Measurements from ENCODE around the gene HDAC4. TPM values are rescaled to one million over a fixed set of nuclear protein-coding genes. Genes with fewer than 3 reads are reported as not detected.

Gene HDAC4
- polyA plus RNA-seq, 1 donor (not counting 4 experiments of a cell fraction or from before 2014, with no cell fraction given), result 2.9 TPM

DNA sequence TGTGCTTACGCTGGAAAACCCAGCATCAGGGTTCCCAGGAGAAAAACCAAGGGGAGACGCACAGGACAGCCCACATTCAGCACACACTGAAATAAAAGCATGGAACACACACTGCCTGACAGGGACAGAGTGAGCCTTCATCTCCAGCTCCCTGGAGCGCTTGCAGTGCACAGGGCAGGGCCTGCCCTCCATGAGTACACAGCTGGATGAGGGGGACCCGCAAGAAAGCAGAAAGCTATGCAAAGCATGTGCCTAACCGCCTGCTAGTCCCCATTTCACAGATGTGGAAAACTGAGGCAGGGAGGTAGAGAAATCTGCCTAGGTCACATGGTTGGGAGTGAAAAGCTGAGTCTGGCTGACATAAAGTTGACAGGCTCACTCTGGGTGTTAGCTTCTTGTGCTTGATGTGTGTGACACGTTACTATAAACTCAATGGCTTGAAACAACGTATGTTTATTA is 187.1 kb downstream of the HDAC4 start:
- Histone ChIP-seq H3K4me3 (ENCODE audit: control insufficient read depth in 2 of 3, extremely low read depth in 1 of 3, insufficient read depth in 2 of 3, low read depth in 1 of 3, low read length in 3 of 3) (no peak overlapping the region), H4K20me1 (ENCODE audit: control insufficient read depth, extremely low read depth, insufficient read depth, low read length) (peaks cover 5% of the 10 kb centered on the region)
- FAIRE-seq, result no peak

DNA sequence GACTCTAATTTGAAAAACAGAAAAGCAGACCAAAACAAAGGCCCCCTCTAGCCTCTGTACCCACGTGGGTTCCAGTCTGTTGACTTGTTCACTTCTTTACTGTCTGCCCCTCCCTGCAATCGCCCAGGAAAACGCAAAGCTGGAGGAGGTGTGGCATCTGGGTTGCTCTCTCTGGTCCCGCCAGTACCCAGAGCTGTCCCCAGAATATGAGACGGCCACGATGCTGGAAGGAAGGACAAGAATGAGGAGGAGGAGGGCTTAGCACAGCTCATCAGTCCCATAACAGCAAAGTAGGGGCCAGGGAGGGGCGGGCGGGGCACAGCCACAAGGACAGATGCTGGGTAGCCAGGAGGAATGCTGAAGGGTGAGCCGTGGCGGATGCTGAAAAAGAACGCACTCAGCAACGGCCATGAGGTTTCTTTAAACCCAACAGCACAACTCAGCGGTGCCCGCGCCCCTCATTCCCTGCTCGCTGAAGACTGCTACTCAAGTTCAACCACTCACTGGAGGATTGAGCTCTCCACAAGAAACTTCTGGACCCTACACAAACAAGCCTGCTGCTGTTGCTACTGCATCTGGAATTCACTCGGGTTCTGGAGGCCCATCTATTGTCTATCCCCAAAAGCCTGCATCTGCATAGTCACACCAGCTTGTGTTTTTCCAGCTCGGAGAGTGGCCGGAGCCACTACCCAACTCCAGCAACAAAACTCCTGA is 187.7 kb downstream of the HDAC4 start:
- peaks cover 5% of the 10 kb centered on the region for H4K20me1 ChIP-seq (ENCODE audit: control insufficient read depth, extremely low read depth, insufficient read depth, low read length)
- FAIRE-seq, result no peak
- no peak overlapping the region for H2AFZ ChIP-seq (ENCODE audit: control insufficient read depth, low read length)
- no peak overlapping the region for H3K9ac ChIP-seq (ENCODE audit: control insufficient read depth, extremely low read depth, insufficient read depth, low read length)
- dilution Hi-C loops (cut with MboI; ENCODE audit: extremely low pct_ligation_motif_present, low sequenced_read_pairs), result no loop called here
- no peak overlapping the region for H3K27ac ChIP-seq (ENCODE audit: control insufficient read depth, insufficient read depth, low read length)
- H3K79me2 ChIP-seq (ENCODE audit: control insufficient read depth, insufficient read depth, low read length), result no peaks in the 10 kb centered on the region
- TF ChIP-seq, protein P1, sequence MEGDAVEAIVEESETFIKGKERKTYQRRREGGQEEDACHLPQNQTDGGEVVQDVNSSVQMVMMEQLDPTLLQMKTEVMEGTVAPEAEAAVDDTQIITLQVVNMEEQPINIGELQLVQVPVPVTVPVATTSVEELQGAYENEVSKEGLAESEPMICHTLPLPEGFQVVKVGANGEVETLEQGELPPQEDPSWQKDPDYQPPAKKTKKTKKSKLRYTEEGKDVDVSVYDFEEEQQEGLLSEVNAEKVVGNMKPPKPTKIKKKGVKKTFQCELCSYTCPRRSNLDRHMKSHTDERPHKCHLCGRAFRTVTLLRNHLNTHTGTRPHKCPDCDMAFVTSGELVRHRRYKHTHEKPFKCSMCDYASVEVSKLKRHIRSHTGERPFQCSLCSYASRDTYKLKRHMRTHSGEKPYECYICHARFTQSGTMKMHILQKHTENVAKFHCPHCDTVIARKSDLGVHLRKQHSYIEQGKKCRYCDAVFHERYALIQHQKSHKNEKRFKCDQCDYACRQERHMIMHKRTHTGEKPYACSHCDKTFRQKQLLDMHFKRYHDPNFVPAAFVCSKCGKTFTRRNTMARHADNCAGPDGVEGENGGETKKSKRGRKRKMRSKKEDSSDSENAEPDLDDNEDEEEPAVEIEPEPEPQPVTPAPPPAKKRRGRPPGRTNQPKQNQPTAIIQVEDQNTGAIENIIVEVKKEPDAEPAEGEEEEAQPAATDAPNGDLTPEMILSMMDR (optimal IDR thresholded peaks at IDR 0.05 in 1 of 3, IDR thresholded peaks at IDR 0.05 in 1 of 3, conservative IDR thresholded peaks at IDR 0.05 in 1 of 3; ENCODE audit: extremely low read depth in 1 of 3, insufficient read depth in 2 of 3, low read length in 3 of 3), result no peak
- TF ChIP-seq EZH2 (IDR thresholded peaks at IDR 0.05; ENCODE audit: low read length), result no peak
- no peaks in the 10 kb centered on the region for H3K9me3 ChIP-seq (ENCODE audit: control insufficient read depth, low read depth, low read length)
- DNase-seq (ENCODE audit: low read depth, low spot score), result no peak
- H3K4me3 ChIP-seq (ENCODE audit: control insufficient read depth in 2 of 3, extremely low read depth in 1 of 3, insufficient read depth in 2 of 3, low read depth in 1 of 3, low read length in 3 of 3), result no peak overlapping the region
- no peaks in the 10 kb centered on the region for H3K36me3 ChIP-seq (ENCODE audit: control insufficient read depth in 2 of 2, extremely low read depth in 1 of 2, insufficient read depth in 2 of 2, low read length in 2 of 2)
- no peaks in the 10 kb centered on the region for H3K9me1 ChIP-seq (ENCODE audit: control insufficient read depth, extremely low read depth, insufficient read depth, low read length)
- no peaks in the 10 kb centered on the region for H3K27me3 ChIP-seq (ENCODE audit: control insufficient read depth, extremely low read depth, insufficient read depth, low read length)
- no peaks in the 10 kb centered on the region for H3K4me1 ChIP-seq (ENCODE audit: control insufficient read depth, extremely low read depth, insufficient read depth, low read length)
- H3K4me2 ChIP-seq (ENCODE audit: control insufficient read depth, extremely low read depth, insufficient read depth, low read depth, low read length), result no peak overlapping the region

More for the DNA sequence above, 187.1 kb downstream of the HDAC4 start:
- H3K9ac ChIP-seq (ENCODE audit: control insufficient read depth, extremely low read depth, insufficient read depth, low read length), result no peak overlapping the region
- no peaks in the 10 kb centered on the region for H3K79me2 ChIP-seq (ENCODE audit: control insufficient read depth, insufficient read depth, low read length)
- H3K27me3 ChIP-seq (ENCODE audit: control insufficient read depth, extremely low read depth, insufficient read depth, low read length), result no peaks in the 10 kb centered on the region
- no peaks in the 10 kb centered on the region for H3K36me3 ChIP-seq (ENCODE audit: control insufficient read depth in 2 of 2, extremely low read depth in 1 of 2, insufficient read depth in 2 of 2, low read length in 2 of 2)
- no peak overlapping the region for H2AFZ ChIP-seq (ENCODE audit: control insufficient read depth, low read length)
- no peak for TF ChIP-seq EZH2 (IDR thresholded peaks at IDR 0.05; ENCODE audit: low read length)
- TF ChIP-seq, protein P1 (optimal IDR thresholded peaks at IDR 0.05 in 1 of 3, IDR thresholded peaks at IDR 0.05 in 1 of 3, conservative IDR thresholded peaks at IDR 0.05 in 1 of 3; ENCODE audit: extremely low read depth in 1 of 3, insufficient read depth in 2 of 3, low read length in 3 of 3), result no peak
- no peaks in the 10 kb centered on the region for H3K4me1 ChIP-seq (ENCODE audit: control insufficient read depth, extremely low read depth, insufficient read depth, low read length)
- no peaks in the 10 kb centered on the region for H3K9me3 ChIP-seq (ENCODE audit: control insufficient read depth, low read depth, low read length)
- DNase-seq (ENCODE audit: low read depth, low spot score), result no peak
- dilution Hi-C loops (cut with MboI; ENCODE audit: extremely low pct_ligation_motif_present, low sequenced_read_pairs), result no loop called here
- no peak overlapping the region for H3K27ac ChIP-seq (ENCODE audit: control insufficient read depth, insufficient read depth, low read length)
- no peak overlapping the region for H3K4me2 ChIP-seq (ENCODE audit: control insufficient read depth, extremely low read depth, insufficient read depth, low read depth, low read length)
- no peaks in the 10 kb centered on the region for H3K9me1 ChIP-seq (ENCODE audit: control insufficient read depth, extremely low read depth, insufficient read depth, low read length)
